GM12878 (cell line): Measurements from ENCODE around the gene CRYBB2. TPM values are rescaled to one million over a fixed set of nuclear protein-coding genes. Genes with fewer than 3 reads are reported as not detected.

Experiments
- ATAC-seq: fragments of 200-7000 bp; cut with Tn5 transposase; 3 replicates; pipeline ENCODE4 v1.9.1; 2020; ENCODE audit warnings: mild to moderate bottlenecking, moderate library complexity
- BruUV-seq: library from RNA; stranded (reverse); fragments of 400-500 nt; replicated peaks from 2 replicates; lab custom pipeline; 2021; lab: Mats Ljungman, UMichigan
- CTCF ChIA-PET: fragments of 300-600 bp; sonication (Branson Sonifier 250); formaldehyde crosslinking; extraction: SDS; loops from one replicate; lab custom pipeline; 2021; ENCODE audit warnings: inconsistent platforms; lab: Yijun Ruan, JAX
- POLR2A ChIA-PET: fragments of 350-600 bp; formaldehyde crosslinking; extraction: SDS; loops from one replicate; lab custom pipeline; 2021; ENCODE audit warnings: inconsistent platforms; lab: Charles Lee
- RAD21 ChIA-PET: fragments of 300-600 bp; sonication (Branson Sonifier 250); formaldehyde crosslinking; loops from one replicate; lab custom pipeline; 2023; ENCODE audit warnings: antibody characterized with exemption; ENCODE audit not compliant: unreplicated experiment; lab: Charles Lee
- SMC1A ChIA-PET: fragments of 300-600 bp; sonication (Branson Sonifier 250); formaldehyde crosslinking; loops from one replicate; lab custom pipeline; 2023; ENCODE audit not compliant: unreplicated experiment, uncharacterized antibody; lab: Charles Lee
- DNase-seq: peaks from one replicate; pipeline ENCODE4 v3.0.0-alpha.2; 2011; ENCODE audit warnings: low read depth, low spot score
- FAIRE-seq: peaks from 3 replicates; lab custom pipeline; 2011; peaks lifted over from hg19 to GRCh38; lab: Jason Lieb, UNC
- H2AFZ ChIP-seq: 2 replicates; pipeline ENCODE4 v1.6.0; 2011; ENCODE audit warnings: low read depth, low read length, control low read depth; ENCODE audit not compliant: control insufficient read depth
- H3K27ac ChIP-seq: 2 replicates; pipeline ENCODE4 v1.5.1; 2011; ENCODE audit warnings: control low read depth; ENCODE audit not compliant: control insufficient read depth, insufficient read depth
- H3K27me3 ChIP-seq, 2 experiments: replicated peaks in 1 of 2; 2 replicates each; pipeline versions ENCODE4 v1.6.0 to v1.6.1; 2011; ENCODE audit warnings: low read length in 1 of 2; ENCODE audit not compliant: control insufficient read depth in 2 of 2, insufficient read depth in 2 of 2
- H3K36me3 ChIP-seq, 2 experiments: 2 replicates each; pipeline ENCODE4 v1.5.1; 2011; ENCODE audit warnings: low read length in 1 of 2; ENCODE audit not compliant: control insufficient read depth in 2 of 2, insufficient read depth in 2 of 2
- H3K4me1 ChIP-seq: 2 replicates; pipeline ENCODE4 v1.6.1; 2011; ENCODE audit warnings: mild to moderate bottlenecking, low read length, moderate library complexity, mixed read lengths; ENCODE audit not compliant: control insufficient read depth, insufficient read depth
- H3K4me2 ChIP-seq: 2 replicates; pipeline ENCODE4 v1.6.0; 2011; ENCODE audit warnings: control low read depth; ENCODE audit not compliant: control insufficient read depth, insufficient read depth
- H3K4me3 ChIP-seq: fragments of 200-600 bp; sonication (generic); 2 replicates; pipeline ENCODE4 v1.5.1; 2016
- H3K79me2 ChIP-seq: 2 replicates; pipeline ENCODE4 v1.6.0; 2011; ENCODE audit warnings: low read length; ENCODE audit not compliant: control insufficient read depth, insufficient read depth
- H3K9ac ChIP-seq: 2 replicates; pipeline ENCODE4 v1.8.0; 2011; ENCODE audit warnings: low read length, control low read depth, mixed read lengths; ENCODE audit not compliant: control insufficient read depth, insufficient read depth
- H3K9me3 ChIP-seq: replicated peaks from 3 replicates; pipeline ENCODE4 v1.5.1; 2011; ENCODE audit warnings: mild to moderate bottlenecking, low read length; ENCODE audit not compliant: control insufficient read depth, insufficient read depth
- H4K20me1 ChIP-seq: 2 replicates; pipeline ENCODE4 v1.6.0; 2011; ENCODE audit not compliant: control insufficient read depth, insufficient read depth
- CUX1 ChIP-seq: IDR thresholded peaks from 2 replicates; pipeline ENCODE4 v1.6.1; 2012; ENCODE audit warnings: improper control_type of control experiment, low read depth, low read length; ENCODE audit not compliant: insufficient replicate concordance
- IKZF1 ChIP-seq: fragments of 450-650 bp; conservative IDR thresholded peaks from 2 replicates; pipeline ENCODE4 v1.6.1; 2017; ENCODE audit warnings: antibody characterized with exemption, mild to moderate bottlenecking
- ZBED1 ChIP-seq: IDR thresholded peaks from 2 replicates; pipeline ENCODE4 v1.6.1; 2016; ENCODE audit warnings: borderline replicate concordance
- WGBS: methylation state at CpG from one replicate; pipeline ENCODE4 v1.1.6; 2016; ENCODE audit warnings: low lambda C conversion rate; ENCODE audit not compliant: insufficient replicate concordance, insufficient coverage; ENCODE audit errors: missing lambda C conversion rate; 5-methylcytosine and 5-hydroxymethylcytosine counted together
- in situ Hi-C: fragments of 300-500 bp; cut with MboI; formaldehyde crosslinking; loops from 9 replicates; pipeline ENCODE4 v1.14.3; 2018; ENCODE audit warnings: mixed read lengths
- intact Hi-C: fragments of 100-400 bp; cut with micrococcal nuclease; formaldehyde crosslinking; loops from one replicate; pipeline ENCODE4 v1.14.2; 2022; ENCODE audit not compliant: unreplicated experiment
- polyA plus RNA-seq, 11 experiments: library from polyadenylated mRNA; depleted of rRNA in 4 of 11; unstranded in 6 of 11; stranded (reverse) in 5 of 11; fragments of >200 nt; fragmentation: Nextera tagmentation in 4 of 11; fragmentation: Illumina TruSeq in 1 of 11; extraction: Ambion mirVana in 4 of 11; extraction: Trizol in 1 of 11; gene quantifications; 1 replicate in 1 of 11; 2 replicates in 10 of 11; pipeline versions ENCODE4 v1.2.1 to v1.2.3, GENCODE V29; 2011 to 2016; ENCODE audit warnings: inconsistent platforms in 2 of 11, missing spikeins in 2 of 11, low read depth in 1 of 11
- total RNA-seq, 4 experiments: library from RNA; depleted of rRNA in 3 of 4; stranded (reverse); fragments of >200 nt in 3 of 4; fragmentation: Illumina TruSeq in 1 of 4; extraction: Trizol in 1 of 4; gene quantifications; 2 replicates each; pipeline versions ENCODE4 v1.2.1 to v1.2.3, GENCODE V29; 2013 to 2021

The CRYBB2 gene
- total and polyA plus RNA-seq, 10 of the 15 experiments (the other 5 are each of a cell fraction or from before 2014, with no cell fraction given): not detected

- TF ChIP-seq CUX1: no peak
- TF ChIP-seq ZBED1: no peak
These were observed 2.4 kb downstream of the CRYBB2 start (continued) for GRCh38 chr22:25221790-25222189.

- ChIA-PET POLR2A (no interaction called here), SMC1A (no interaction called here), CTCF (no interaction called here), RAD21 (no interaction called here)
- Histone ChIP-seq H4K20me1 (no peaks in the 10 kb centered on the region), H3K9ac (no peak overlapping the region), H2AFZ (no peak overlapping the region), H3K27ac (no peak overlapping the region), H3K79me2 (no peaks in the 10 kb centered on the region), H3K4me3 (no peak overlapping the region), H3K9me3 (no peaks in the 10 kb centered on the region), H3K27me3 (no peaks in the 10 kb centered on the region; a peak in 1 of 4 replicates), H3K36me3 (no peaks in the 10 kb centered on the region), H3K4me2 (no peak overlapping the region), H3K4me1 (no peaks in the 10 kb centered on the region)
- no peak for ATAC-seq
- TF ChIP-seq IKZF1: no peak
- no peak for TF ChIP-seq CUX1
- in situ Hi-C loops: no loop called here
- intact Hi-C loops: no loop called here
- no TSS peak for BruUV-seq
- FAIRE-seq: no peak
- DNase-seq: no peak
- WGBS: 28% methylated on average over 12 of the region's 12 CpGs
These were observed 3.9 kb downstream of the CRYBB2 start for GRCh38 chr22:25223269-25223850.
